Liver (tissue), 9 donors: ENCODE results near the gene TENM3. TPM values are rescaled to one million over a fixed set of nuclear protein-coding genes. Genes with fewer than 3 reads are reported as not detected.
"Not testable (repeated sequence)": the region's sequence is repeated elsewhere in the genome, so short reads cannot be mapped to it uniquely, and the experiment has no call there.

Experiments
- DNase-seq: peaks from one replicate; pipeline ENCODE4 v3.0.0-alpha.2; 2017; ENCODE audit warnings: low spot score
- H3K27ac ChIP-seq, 2 donors: one replicate each; pipeline ENCODE4 v1.7.0; 2013; ENCODE audit warnings: inconsistent platforms in 2 of 2, low read length in 2 of 2, control low read depth in 1 of 2, low read depth in 1 of 2, mild to moderate bottlenecking in 1 of 2
- H3K27me3 ChIP-seq, 4 donors: one replicate each; pipeline versions ENCODE4 v1.6.1 to v1.7.0; 2013; ENCODE audit warnings: low read length in 3 of 4, inconsistent platforms in 1 of 4, mild to moderate bottlenecking in 1 of 4, moderate library complexity in 1 of 4; ENCODE audit not compliant: control insufficient read depth in 4 of 4, insufficient read depth in 4 of 4
- H3K36me3 ChIP-seq, 4 donors: one replicate each; pipeline versions ENCODE4 v1.6.1 to v1.7.0; 2013; ENCODE audit warnings: low read length in 3 of 4, mild to moderate bottlenecking in 3 of 4, low read depth in 1 of 4, moderate library complexity in 1 of 4; ENCODE audit not compliant: control insufficient read depth in 4 of 4, insufficient read depth in 3 of 4
- H3K4me1 ChIP-seq, 4 donors: one replicate each; pipeline versions ENCODE4 v1.6.1 to v1.7.0; 2013; ENCODE audit warnings: low read length in 3 of 4, mild to moderate bottlenecking in 3 of 4, moderate library complexity in 1 of 4; ENCODE audit not compliant: control insufficient read depth in 4 of 4, insufficient read depth in 4 of 4
- H3K4me3 ChIP-seq, 3 donors: one replicate each; pipeline versions ENCODE4 v1.6.1 to v1.7.0; 2013; ENCODE audit warnings: low read length in 3 of 3, control low read depth in 1 of 3, low read depth in 1 of 3, mild to moderate bottlenecking in 1 of 3
- H3K9ac ChIP-seq, 2 donors: one replicate each; pipeline ENCODE4 v1.7.0; 2013; ENCODE audit warnings: low read length in 2 of 2, mild to moderate bottlenecking in 2 of 2, moderate library complexity in 2 of 2, control low read depth in 1 of 2, low read depth in 1 of 2
- H3K9me3 ChIP-seq, 4 donors: one replicate each; pipeline versions ENCODE4 v1.6.1 to v1.7.0; 2013; ENCODE audit warnings: low read length in 3 of 4; ENCODE audit not compliant: control insufficient read depth in 4 of 4
- EGR1 ChIP-seq, 2 donors: IDR thresholded peaks; 2 replicates each; pipeline ENCODE4 v1.6.1; 2016 to 2018; ENCODE audit warnings: antibody characterized with exemption in 2 of 2, low read depth in 2 of 2
- FOXA1 ChIP-seq: IDR thresholded peaks from 2 replicates; pipeline ENCODE4 v1.6.1; 2016; ENCODE audit warnings: antibody characterized with exemption
- FOXA2 ChIP-seq: IDR thresholded peaks from 2 replicates; pipeline ENCODE4 v1.6.1; 2016; ENCODE audit warnings: antibody characterized with exemption
- GABPA ChIP-seq, 2 donors: IDR thresholded peaks in 1 of 2; conservative IDR thresholded peaks in 1 of 2; 2 replicates each; pipeline ENCODE4 v1.6.1; 2016; ENCODE audit warnings: antibody characterized with exemption in 2 of 2, mild to moderate bottlenecking in 1 of 2, moderate library complexity in 1 of 2
- HNF4A ChIP-seq, 2 donors: conservative IDR thresholded peaks; 2 replicates each; pipeline ENCODE4 v1.6.1; 2016; ENCODE audit warnings: antibody characterized with exemption in 2 of 2, mild to moderate bottlenecking in 2 of 2
- HNF4G ChIP-seq: IDR thresholded peaks from 2 replicates; pipeline ENCODE4 v1.6.1; 2016; ENCODE audit warnings: antibody characterized with exemption
- JUND ChIP-seq, 2 donors: IDR thresholded peaks; 2 replicates each; pipeline ENCODE4 v1.6.1; 2016; ENCODE audit warnings: antibody characterized with exemption in 2 of 2
- NR2F2 ChIP-seq: IDR thresholded peaks from 2 replicates; pipeline ENCODE4 v1.6.1; 2016; ENCODE audit warnings: antibody characterized with exemption
- RXRA ChIP-seq, 2 donors: IDR thresholded peaks; 2 replicates each; pipeline ENCODE4 v1.6.1; 2017 to 2018; ENCODE audit warnings: antibody characterized with exemption in 2 of 2, mild to moderate bottlenecking in 1 of 2
- SP1 ChIP-seq: IDR thresholded peaks from 2 replicates; pipeline ENCODE4 v1.6.1; 2018; ENCODE audit warnings: antibody characterized with exemption, mild to moderate bottlenecking
- TAF1 ChIP-seq: conservative IDR thresholded peaks from 2 replicates; pipeline ENCODE4 v1.6.1; 2016; ENCODE audit warnings: antibody characterized with exemption, mild to moderate bottlenecking
- YY1 ChIP-seq: IDR thresholded peaks from 2 replicates; pipeline ENCODE4 v1.6.1; 2016; ENCODE audit warnings: antibody characterized with exemption, mild to moderate bottlenecking
- WGBS: extraction: QIAGEN DNeasy Blood & Tissue Kit; methylation state at CpG from one replicate; pipeline ENCODE4 v1.1.7; 2013; 5-methylcytosine and 5-hydroxymethylcytosine counted together
- polyA plus RNA-seq, 2 donors: library from polyadenylated mRNA; stranded (reverse) in 1 of 2; unstranded in 1 of 2; fragments of 200-250 nt in 1 of 2; fragments of >200 nt in 1 of 2; fragmentation: Nextera tagmentation in 1 of 2; extraction: Ambion mirVana in 1 of 2; gene quantifications; one replicate each; pipeline versions ENCODE4 v1.2.1 to v1.2.3, GENCODE V29; 2013 to 2015
- total RNA-seq, 2 donors: library from RNA; depleted of rRNA; stranded (reverse); fragments of >200 nt; gene quantifications; one replicate each; pipeline ENCODE4 v1.2.3, GENCODE V29; 2014
- TF ChIP-seq, protein P1 (sequence below): IDR thresholded peaks from 2 replicates; pipeline ENCODE4 v1.6.1; 2016; ENCODE audit warnings: antibody characterized with exemption
- TF ChIP-seq, protein P2 (sequence below): IDR thresholded peaks from 2 replicates; pipeline ENCODE4 v1.6.1; 2016; ENCODE audit warnings: antibody characterized with exemption
- TF ChIP-seq, protein P3 (sequence below): fragments of 150-350 bp; IDR thresholded peaks from 2 replicates; pipeline ENCODE4 v1.5.1; 2017; ENCODE audit warnings: improper control_type of control experiment, low read depth, low read length; ENCODE audit not compliant: missing input control
- donor health status: healthy.
- donor health status: healthy.
- donor health status: healthy.
- donor health status: healthy.
- donor health status: healthy.

Gene TENM3
- total and polyA plus RNA-seq, 4 donors: 0.32 to 16.8 (median 0.70) TPM

DNA sequence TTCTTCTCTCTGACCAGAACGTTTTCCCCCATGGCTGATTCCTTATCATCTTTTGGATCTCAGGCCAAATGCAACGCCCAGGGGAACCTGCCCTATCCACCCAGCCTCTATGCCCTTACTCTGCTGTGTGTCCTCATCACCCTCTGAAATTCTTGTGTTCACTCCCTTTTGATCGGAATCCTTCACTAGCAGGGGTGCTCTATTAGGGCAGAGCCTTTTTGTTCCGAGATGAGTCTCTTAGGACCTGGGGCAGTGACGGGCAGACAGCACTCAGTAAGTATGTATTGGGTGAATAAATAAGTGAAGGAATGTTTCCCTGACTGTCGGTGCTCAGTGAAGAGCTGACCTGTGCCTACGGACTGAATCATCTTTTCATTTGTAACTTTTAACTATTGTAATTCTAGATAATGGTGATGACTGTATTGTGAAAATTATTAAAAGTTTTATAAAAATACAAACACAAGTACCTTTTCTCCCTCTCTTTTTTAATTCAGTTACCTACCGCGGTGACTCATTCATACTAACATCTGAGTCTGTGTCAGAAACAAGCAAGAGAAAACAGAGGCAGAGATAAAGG lies 4.8 kb upstream of the TENM3 start:
- no peaks in the 10 kb centered on the region for H3K9me3 ChIP-seq
- TF ChIP-seq FOXA2: no peak
- no peak for TF ChIP-seq NR2F2
- no peak for TF ChIP-seq SP1
- TF ChIP-seq, protein P1, sequence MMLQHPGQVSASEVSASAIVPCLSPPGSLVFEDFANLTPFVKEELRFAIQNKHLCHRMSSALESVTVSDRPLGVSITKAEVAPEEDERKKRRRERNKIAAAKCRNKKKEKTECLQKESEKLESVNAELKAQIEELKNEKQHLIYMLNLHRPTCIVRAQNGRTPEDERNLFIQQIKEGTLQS: no peak
- TF ChIP-seq RXRA (IDR thresholded peaks at IDR 0.05): no peak
- TF ChIP-seq GABPA (IDR thresholded peaks at IDR 0.05 in 1 of 2, conservative IDR thresholded peaks at IDR 0.05 in 1 of 2): no peak
- no peak for TF ChIP-seq HNF4G
- no peak for TF ChIP-seq YY1
- no peak for TF ChIP-seq FOXA1
- no peaks in the 10 kb centered on the region for H3K36me3 ChIP-seq
- DNase-seq: no peak
- no peaks in the 10 kb centered on the region for H3K27me3 ChIP-seq
- no peak overlapping the region for H3K9ac ChIP-seq
- 59% methylated on average over 9 of the region's 9 CpGs for WGBS
- H3K4me3 ChIP-seq: no peak overlapping the region
- H3K27ac ChIP-seq: no peak overlapping the region
- H3K4me1 ChIP-seq: no peaks in the 10 kb centered on the region

DNA sequence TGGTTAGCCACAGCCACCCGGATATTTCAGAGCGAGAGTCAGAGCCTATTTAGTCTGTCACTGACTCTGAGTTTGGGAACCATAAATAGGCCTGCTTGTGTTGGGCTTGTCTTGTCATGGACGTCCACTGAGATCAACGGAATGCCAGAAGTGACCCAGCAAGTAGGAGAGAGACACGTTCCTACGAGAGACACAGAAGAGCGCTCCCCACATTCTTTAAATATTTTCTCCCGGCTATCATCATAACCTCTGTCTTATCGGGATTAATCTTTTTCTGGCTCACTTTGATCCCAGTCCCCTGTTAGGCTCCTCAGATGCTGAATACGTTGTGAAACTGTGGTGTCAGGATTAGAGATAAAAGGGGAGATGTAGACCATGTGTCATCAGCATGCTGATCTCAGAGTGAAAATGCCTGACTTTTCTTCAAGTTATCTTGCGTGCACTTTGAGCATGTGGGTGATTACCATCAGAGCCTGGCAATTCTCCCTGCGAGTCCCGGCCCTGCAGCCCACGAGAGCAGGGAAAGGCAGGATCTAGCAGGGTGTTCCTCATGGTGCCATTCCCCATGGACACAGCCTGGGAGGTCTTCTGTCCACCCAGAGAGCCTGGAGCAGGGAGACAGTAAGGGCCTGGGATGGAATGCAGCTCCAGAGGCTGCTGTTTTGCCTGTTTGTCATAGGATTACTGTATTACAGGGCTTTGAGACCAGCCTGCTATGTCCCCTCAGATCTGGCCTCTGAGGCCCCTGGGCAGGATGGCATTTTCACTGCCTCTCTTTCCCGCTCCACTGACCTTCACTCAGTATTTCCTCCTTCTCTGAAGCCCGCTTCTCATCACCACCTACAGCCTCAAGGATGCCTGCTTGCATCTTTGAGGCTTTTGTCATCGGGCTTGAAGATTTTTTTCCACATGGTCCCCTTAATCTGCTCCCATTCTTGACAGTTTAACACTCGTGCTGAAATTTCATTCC lies 2.8 kb upstream of the TENM3 start:
- Histone ChIP-seq H3K36me3 (no peaks in the 10 kb centered on the region), H3K4me3 (no peak overlapping the region), H3K27ac (no peak overlapping the region), H3K27me3 (no peaks in the 10 kb centered on the region), H3K9ac (no peak overlapping the region), H3K9me3 (no peaks in the 10 kb centered on the region), H3K4me1 (no peaks in the 10 kb centered on the region)
- 51% methylated on average over 18 of the region's 18 CpGs for WGBS
- no peak for DNase-seq
- no peak for TF ChIP-seq YY1
- no peak for TF ChIP-seq RXRA (IDR thresholded peaks at IDR 0.05)
- TF ChIP-seq HNF4G: no peak
- no peak for TF ChIP-seq FOXA2
- no peak for TF ChIP-seq GABPA (IDR thresholded peaks at IDR 0.05 in 1 of 2, conservative IDR thresholded peaks at IDR 0.05 in 1 of 2)
- no peak for TF ChIP-seq EGR1 (IDR thresholded peaks at IDR 0.05; ENCODE audit: low read depth in 2 of 2)
- TF ChIP-seq, protein P2, sequence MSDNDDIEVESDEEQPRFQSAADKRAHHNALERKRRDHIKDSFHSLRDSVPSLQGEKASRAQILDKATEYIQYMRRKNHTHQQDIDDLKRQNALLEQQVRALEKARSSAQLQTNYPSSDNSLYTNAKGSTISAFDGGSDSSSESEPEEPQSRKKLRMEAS: no peak
- no peak for TF ChIP-seq NR2F2
- TF ChIP-seq TAF1: no peak
- no peak for TF ChIP-seq HNF4A (conservative IDR thresholded peaks at IDR 0.05)
- TF ChIP-seq, protein P3, sequence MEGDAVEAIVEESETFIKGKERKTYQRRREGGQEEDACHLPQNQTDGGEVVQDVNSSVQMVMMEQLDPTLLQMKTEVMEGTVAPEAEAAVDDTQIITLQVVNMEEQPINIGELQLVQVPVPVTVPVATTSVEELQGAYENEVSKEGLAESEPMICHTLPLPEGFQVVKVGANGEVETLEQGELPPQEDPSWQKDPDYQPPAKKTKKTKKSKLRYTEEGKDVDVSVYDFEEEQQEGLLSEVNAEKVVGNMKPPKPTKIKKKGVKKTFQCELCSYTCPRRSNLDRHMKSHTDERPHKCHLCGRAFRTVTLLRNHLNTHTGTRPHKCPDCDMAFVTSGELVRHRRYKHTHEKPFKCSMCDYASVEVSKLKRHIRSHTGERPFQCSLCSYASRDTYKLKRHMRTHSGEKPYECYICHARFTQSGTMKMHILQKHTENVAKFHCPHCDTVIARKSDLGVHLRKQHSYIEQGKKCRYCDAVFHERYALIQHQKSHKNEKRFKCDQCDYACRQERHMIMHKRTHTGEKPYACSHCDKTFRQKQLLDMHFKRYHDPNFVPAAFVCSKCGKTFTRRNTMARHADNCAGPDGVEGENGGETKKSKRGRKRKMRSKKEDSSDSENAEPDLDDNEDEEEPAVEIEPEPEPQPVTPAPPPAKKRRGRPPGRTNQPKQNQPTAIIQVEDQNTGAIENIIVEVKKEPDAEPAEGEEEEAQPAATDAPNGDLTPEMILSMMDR: no peak
- TF ChIP-seq, protein P1: no peak
- TF ChIP-seq FOXA1: no peak
- no peak for TF ChIP-seq JUND (IDR thresholded peaks at IDR 0.05)

DNA sequence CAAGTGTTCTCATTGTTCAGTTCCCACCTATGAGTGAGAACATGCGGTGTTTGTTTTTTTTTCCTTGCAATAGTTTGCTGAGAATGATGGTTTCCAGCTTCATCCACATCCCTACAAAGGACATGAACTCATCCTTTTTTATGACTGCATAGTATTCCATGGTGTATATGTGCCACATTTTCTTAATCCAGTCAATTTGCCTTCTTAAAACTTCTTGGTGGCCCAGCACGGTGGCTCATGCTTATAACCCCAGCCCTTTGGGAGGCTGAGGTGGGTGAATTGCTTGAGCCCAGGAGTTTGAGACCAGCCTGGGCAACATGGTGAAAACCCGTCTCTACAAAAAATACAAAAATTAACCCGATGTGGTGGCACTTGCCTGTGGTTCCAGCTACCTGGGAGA lies 942 bp upstream of the TENM3 start:
- not testable (repeated sequence) for H3K4me3 ChIP-seq, DNase-seq, H3K36me3 ChIP-seq, H3K27me3 ChIP-seq, H3K27ac ChIP-seq, H3K4me1 ChIP-seq, H3K9me3 ChIP-seq, H3K9ac ChIP-seq
- WGBS: 84% methylated on average over 4 of the region's 4 CpGs
